IMR-90 (cell line): Measurements from ENCODE around the gene AP2B1.

Experiments
- CEBPB ChIP-seq: IDR thresholded peaks from 2 replicates; pipeline ENCODE4 v1.6.1; 2012; ENCODE audit warnings: low read depth, low read length, improper control_type of control experiment
- CHD1 ChIP-seq: IDR thresholded peaks from 2 replicates; pipeline ENCODE4 v1.6.1; 2012; ENCODE audit warnings: low read depth, low read length, improper control_type of control experiment
- FOS ChIP-seq: fragments of 150-350 bp; IDR thresholded peaks from 2 replicates; pipeline ENCODE4 v1.6.1; 2016; ENCODE audit warnings: low read depth, low read length
- MAFK ChIP-seq: IDR thresholded peaks from 2 replicates; pipeline ENCODE4 v1.6.1; 2012; ENCODE audit warnings: low read depth, low read length, improper control_type of control experiment
- MAZ ChIP-seq: IDR thresholded peaks from 2 replicates; pipeline ENCODE4 v1.6.1; 2012; ENCODE audit warnings: low read depth, mild to moderate bottlenecking, low read length, improper control_type of control experiment, moderate library complexity, borderline replicate concordance
- MXI1 ChIP-seq: IDR thresholded peaks from 2 replicates; pipeline ENCODE4 v1.6.1; 2012; ENCODE audit warnings: low read depth, mild to moderate bottlenecking, low read length, moderate library complexity, borderline replicate concordance
- POLR2A ChIP-seq: IDR thresholded peaks from 2 replicates; pipeline ENCODE4 v1.6.1; 2012; ENCODE audit warnings: mild to moderate bottlenecking, low read depth, low read length
- RAD21 ChIP-seq: IDR thresholded peaks from 2 replicates; pipeline ENCODE4 v1.6.1; 2012; ENCODE audit warnings: low read length, improper control_type of control experiment
- RCOR1 ChIP-seq: IDR thresholded peaks from 2 replicates; pipeline ENCODE4 v1.6.1; 2012; ENCODE audit warnings: mild to moderate bottlenecking, low read length, improper control_type of control experiment; ENCODE audit not compliant: insufficient replicate concordance
- RFX5 ChIP-seq: IDR thresholded peaks from 2 replicates; pipeline ENCODE4 v1.8.0; 2012; ENCODE audit warnings: low read depth, mild to moderate bottlenecking, low read length, moderate library complexity
- SMC3 ChIP-seq: fragments of 150-350 bp; IDR thresholded peaks from 2 replicates; pipeline ENCODE4 v1.6.1; 2016; ENCODE audit warnings: low read depth, mild to moderate bottlenecking, antibody characterized with exemption, low read length, moderate library complexity
- TF ChIP-seq, protein P1 (sequence below): conservative IDR thresholded peaks from 2 replicates; pipeline ENCODE4 v1.5.1; 2012; ENCODE audit warnings: mild to moderate bottlenecking, low read depth, low read length, improper control_type of control experiment

DNA sequence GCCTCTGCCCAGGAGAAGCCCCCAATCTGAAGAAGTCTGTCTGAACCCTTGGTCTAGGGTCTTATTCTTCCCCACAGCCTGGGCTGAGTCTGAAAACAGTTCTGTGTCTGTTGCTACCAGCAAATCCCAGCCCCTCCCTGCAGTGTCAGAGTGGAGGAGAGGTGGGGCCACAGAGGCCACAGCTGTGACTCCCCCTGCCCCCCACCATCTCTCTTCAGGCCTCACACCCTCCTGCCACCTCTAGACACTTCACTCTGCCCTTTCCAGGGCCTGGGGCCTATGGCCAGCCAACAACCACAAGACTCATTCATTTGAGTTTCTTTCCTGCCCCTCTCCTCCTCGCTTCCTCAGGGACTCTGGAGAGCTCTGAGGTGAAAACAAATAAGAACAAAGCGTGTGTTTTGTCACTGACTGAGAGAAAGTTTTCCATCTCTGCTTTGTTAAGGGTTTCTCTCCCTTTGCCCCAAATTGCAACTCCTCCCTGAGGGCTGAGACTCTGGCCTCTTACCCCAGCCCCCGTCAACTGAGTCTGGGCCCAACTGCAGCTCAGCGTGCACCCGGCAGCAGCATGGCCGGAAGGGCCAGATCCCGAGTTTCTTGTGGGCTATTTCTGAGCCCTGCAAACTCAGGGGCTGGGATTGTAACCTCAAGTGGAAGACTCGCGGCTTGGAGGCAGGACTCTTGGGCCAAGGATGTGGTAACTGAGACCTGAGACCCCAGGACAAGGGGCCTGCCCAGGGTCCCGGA is 186.7 kb downstream of the AP2B1 start:
- TF ChIP-seq RFX5: no peak
- TF ChIP-seq, protein P1, sequence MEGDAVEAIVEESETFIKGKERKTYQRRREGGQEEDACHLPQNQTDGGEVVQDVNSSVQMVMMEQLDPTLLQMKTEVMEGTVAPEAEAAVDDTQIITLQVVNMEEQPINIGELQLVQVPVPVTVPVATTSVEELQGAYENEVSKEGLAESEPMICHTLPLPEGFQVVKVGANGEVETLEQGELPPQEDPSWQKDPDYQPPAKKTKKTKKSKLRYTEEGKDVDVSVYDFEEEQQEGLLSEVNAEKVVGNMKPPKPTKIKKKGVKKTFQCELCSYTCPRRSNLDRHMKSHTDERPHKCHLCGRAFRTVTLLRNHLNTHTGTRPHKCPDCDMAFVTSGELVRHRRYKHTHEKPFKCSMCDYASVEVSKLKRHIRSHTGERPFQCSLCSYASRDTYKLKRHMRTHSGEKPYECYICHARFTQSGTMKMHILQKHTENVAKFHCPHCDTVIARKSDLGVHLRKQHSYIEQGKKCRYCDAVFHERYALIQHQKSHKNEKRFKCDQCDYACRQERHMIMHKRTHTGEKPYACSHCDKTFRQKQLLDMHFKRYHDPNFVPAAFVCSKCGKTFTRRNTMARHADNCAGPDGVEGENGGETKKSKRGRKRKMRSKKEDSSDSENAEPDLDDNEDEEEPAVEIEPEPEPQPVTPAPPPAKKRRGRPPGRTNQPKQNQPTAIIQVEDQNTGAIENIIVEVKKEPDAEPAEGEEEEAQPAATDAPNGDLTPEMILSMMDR: no peak
- TF ChIP-seq POLR2A: no peak
- no peak for TF ChIP-seq CEBPB
- no peak for TF ChIP-seq FOS
- no peak for TF ChIP-seq MXI1
- no peak for TF ChIP-seq RAD21
- no peak for TF ChIP-seq CHD1
- TF ChIP-seq MAFK: no peak
- no peak for TF ChIP-seq RCOR1
- no peak for TF ChIP-seq MAZ
- no peak for TF ChIP-seq SMC3
